Prostate gland (tissue), 2 donors: ENCODE measurements around the gene TMEM232. TPM values are rescaled to one million over a fixed set of nuclear protein-coding genes. Genes with fewer than 3 reads are reported as not detected.

ENCODE experiments used
- DNase-seq: peaks from one replicate; pipeline ENCODE4 v3.0.0-alpha.2; 2019; ENCODE audit warnings: low spot score
- H3K27ac ChIP-seq, 2 donors: fragments of 200-600 bp; sonication (generic); 2 replicates each; pipeline ENCODE4 v1.5.1; 2017 to 2019
- H3K27me3 ChIP-seq: fragments of 200-600 bp; sonication (generic); replicated peaks from 2 replicates; pipeline ENCODE4 v1.5.1; 2019; ENCODE audit not compliant: insufficient read depth
- H3K36me3 ChIP-seq, 2 donors: fragments of 200-600 bp; sonication (generic); 1 replicate in 1 of 2; 2 replicates in 1 of 2; pipeline versions ENCODE4 v1.5.1 to v1.8.1; 2017 to 2019
- H3K4me1 ChIP-seq: fragments of 200-600 bp; sonication (generic); replicated peaks from 2 replicates; pipeline ENCODE4 v1.5.1; 2019
- H3K4me3 ChIP-seq, 2 donors: fragments of 200-600 bp; sonication (generic); 2 replicates each; pipeline ENCODE4 v1.5.1; 2017 to 2019
- H3K9me3 ChIP-seq: fragments of 200-600 bp; sonication (generic); 2 replicates; pipeline ENCODE4 v1.5.1; 2017
- CTCF ChIP-seq, 4 experiments: fragments of 200-600 bp in 2 of 4; fragments of 450-650 bp in 2 of 4; sonication (generic) in 2 of 4; IDR thresholded peaks; 1 replicate in 3 of 4; 2 replicates in 1 of 4; pipeline ENCODE4 v1.5.1; 2016 to 2019; ENCODE audit warnings: antibody characterized with exemption in 4 of 4, mild to moderate bottlenecking in 2 of 4, moderate library complexity in 2 of 4
- POLR2A ChIP-seq: fragments of 450-650 bp; IDR thresholded peaks from one replicate; pipeline ENCODE4 v1.6.1; 2016; ENCODE audit warnings: antibody characterized with exemption, mild to moderate bottlenecking
- POLR2AphosphoS5 ChIP-seq: sonication (generic); formaldehyde crosslinking; IDR thresholded peaks from one replicate; pipeline ENCODE4 v1.6.1; 2017; ENCODE audit warnings: antibody characterized with exemption
- WGBS: methylation state at CpG from one replicate; pipeline ENCODE4 v1.1.5; 2018; 5-methylcytosine and 5-hydroxymethylcytosine counted together
- intact Hi-C: fragments of 100-400 bp; cut with DNase I; formaldehyde crosslinking; loops from one replicate; pipeline ENCODE4 v1.14.2; 2022
- total RNA-seq, 2 donors: library from RNA; depleted of rRNA; stranded (reverse); fragments of >200 nt; gene quantifications; one replicate each; pipeline ENCODE4 v1.1.0, GENCODE V29; 2016

TMEM232 gene
- total RNA-seq, 2 donors from 2014 or later: 5.1 to 11.3 TPM

GRCh38 chr5:110431603-110432002 is 294.9 kb downstream of the TMEM232 start:
- Histone ChIP-seq H3K27ac (no peak overlapping the region), H3K27me3 (no peaks in the 10 kb centered on the region), H3K4me3 (no peak overlapping the region), H3K9me3 (no peaks in the 10 kb centered on the region), H3K36me3 (no peaks in the 10 kb centered on the region), H3K4me1 (no peaks in the 10 kb centered on the region)
- intact Hi-C loops: no loop called here
- DNase-seq: no peak
- TF ChIP-seq POLR2AphosphoS5 (no peak), CTCF (IDR thresholded peaks at IDR 0.05) (no peak), POLR2A (no peak)

GRCh38 chr5:110414360-110414759 is 312.1 kb downstream of the TMEM232 start:
- WGBS: 38% methylated on average over 2 of the region's 2 CpGs
- no peak overlapping the region for H3K4me3 ChIP-seq
- no peak for DNase-seq
- no peaks in the 10 kb centered on the region for H3K36me3 ChIP-seq
- H3K27ac ChIP-seq: no peak overlapping the region
- no peaks in the 10 kb centered on the region for H3K27me3 ChIP-seq
- TF ChIP-seq POLR2A (no peak), POLR2AphosphoS5 (no peak), CTCF (IDR thresholded peaks at IDR 0.05) (no peak)
- no peaks in the 10 kb centered on the region for H3K4me1 ChIP-seq
- intact Hi-C loops: loop anchor here (5.0 kb wide), 1 partner anchor 722 kb away; no protein-coding TSS in a partner anchor
- H3K9me3 ChIP-seq: no peaks in the 10 kb centered on the region

GRCh38 chr5:110413856-110414255 is 312.6 kb downstream of the TMEM232 start:
- WGBS: 78% methylated on average over 2 of the region's 2 CpGs
- Histone ChIP-seq H3K4me1 (no peaks in the 10 kb centered on the region), H3K4me3 (no peak overlapping the region), H3K27me3 (no peaks in the 10 kb centered on the region), H3K9me3 (no peaks in the 10 kb centered on the region), H3K36me3 (no peaks in the 10 kb centered on the region), H3K27ac (no peak overlapping the region)
- DNase-seq: no peak
- intact Hi-C loops: loop anchor here (5.0 kb wide), 1 partner anchor 722 kb away; no protein-coding TSS in a partner anchor
- no peak for TF ChIP-seq POLR2A

GRCh38 chr5:110409571-110409970 is 316.9 kb downstream of the TMEM232 start:
- no peak for TF ChIP-seq POLR2AphosphoS5
- no peak for TF ChIP-seq CTCF (IDR thresholded peaks at IDR 0.05)
- no peak for TF ChIP-seq POLR2A
- DNase-seq: no peak
- WGBS: 89% methylated on average over 3 of the region's 3 CpGs
- H3K36me3 ChIP-seq: no peaks in the 10 kb centered on the region
- no peak overlapping the region for H3K4me3 ChIP-seq
- intact Hi-C loops: no loop called here
- H3K9me3 ChIP-seq: no peaks in the 10 kb centered on the region
- no peaks in the 10 kb centered on the region for H3K27me3 ChIP-seq
- no peak overlapping the region for H3K27ac ChIP-seq
- no peaks in the 10 kb centered on the region for H3K4me1 ChIP-seq

- Histone ChIP-seq H3K4me1 (no peaks in the 10 kb centered on the region), H3K9me3 (no peaks in the 10 kb centered on the region), H3K27ac (no peak overlapping the region), H3K27me3 (no peaks in the 10 kb centered on the region), H3K36me3 (no peaks in the 10 kb centered on the region), H3K4me3 (no peak overlapping the region)
- no peak for DNase-seq
- TF ChIP-seq POLR2AphosphoS5 (no peak), CTCF (IDR thresholded peaks at IDR 0.05) (no peak), POLR2A (no peak)
- intact Hi-C loops: no loop called here
- 75% methylated on average over 1 of the region's 1 CpG for WGBS
Observed at GRCh38 chr5:110402562-110402961, 323.9 kb downstream of the TMEM232 start.
